Spleen (tissue), 11 donors: ENCODE data around the gene TSPAN18. TPM values are rescaled to one million over a fixed set of nuclear protein-coding genes. Genes with fewer than 3 reads are reported as not detected.

Experiments
- DNase-seq: peaks from one replicate; pipeline ENCODE4 v3.0.0-alpha.2; 2020
- H3K27ac ChIP-seq, 8 donors: fragments of 200-600 bp; sonication (generic) in 7 of 8; 1 replicate in 4 of 8; 2 replicates in 4 of 8; pipeline versions ENCODE4 v1.5.0 to v1.8.0; 2016 to 2021; ENCODE audit warnings: inconsistent platforms in 4 of 8, mild to moderate bottlenecking in 4 of 8, moderate library complexity in 1 of 8
- H3K27me3 ChIP-seq, 7 donors: fragments of 200-600 bp; sonication (generic) in 6 of 7; replicated peaks in 1 of 7; 1 replicate in 4 of 7; 2 replicates in 3 of 7; pipeline versions ENCODE4 v1.5.0 to v1.8.0; 2016 to 2021; ENCODE audit warnings: inconsistent platforms in 3 of 7, mild to moderate bottlenecking in 1 of 7
- H3K36me3 ChIP-seq, 6 donors: fragments of 200-600 bp; sonication (generic) in 5 of 6; 1 replicate in 4 of 6; 2 replicates in 2 of 6; pipeline versions ENCODE4 v1.5.0 to v1.8.0; 2016 to 2021; ENCODE audit warnings: inconsistent platforms in 2 of 6
- H3K4me1 ChIP-seq, 6 donors: fragments of 200-600 bp; sonication (generic) in 5 of 6; 1 replicate in 3 of 6; 2 replicates in 3 of 6; pipeline versions ENCODE4 v1.5.0 to v1.8.0; 2016 to 2021; ENCODE audit warnings: inconsistent platforms in 3 of 6
- H3K4me3 ChIP-seq, 8 donors: fragments of 200-600 bp; sonication (generic) in 7 of 8; 1 replicate in 4 of 8; 2 replicates in 4 of 8; pipeline versions ENCODE4 v1.5.0 to v1.8.0; 2016 to 2021; ENCODE audit warnings: inconsistent platforms in 4 of 8, mild to moderate bottlenecking in 4 of 8, moderate library complexity in 2 of 8
- H3K9me3 ChIP-seq, 8 donors: fragments of 200-600 bp; sonication (generic) in 7 of 8; 1 replicate in 4 of 8; 2 replicates in 4 of 8; pipeline versions ENCODE4 v1.5.0 to v1.8.0; 2016 to 2021; ENCODE audit warnings: inconsistent platforms in 4 of 8
- CTCF ChIP-seq, 11 experiments: fragments of 200-600 bp in 7 of 11; fragments of 450-650 bp in 4 of 11; sonication (generic) in 4 of 11; IDR thresholded peaks in 8 of 11; conservative IDR thresholded peaks in 3 of 11; 1 replicate in 7 of 11; 2 replicates in 4 of 11; pipeline versions ENCODE4 v1.4.0 to v1.8.0; 2016 to 2021; ENCODE audit warnings: antibody characterized with exemption in 11 of 11, inconsistent platforms in 4 of 11, mild to moderate bottlenecking in 1 of 11
- POLR2A ChIP-seq, 3 donors: fragments of 450-650 bp; IDR thresholded peaks; one replicate each; pipeline ENCODE4 v1.5.1; 2017; ENCODE audit warnings: antibody characterized with exemption in 3 of 3, mild to moderate bottlenecking in 1 of 3
- POLR2AphosphoS5 ChIP-seq, 3 donors: sonication (generic); formaldehyde crosslinking; IDR thresholded peaks; one replicate each; pipeline ENCODE4 v1.5.1; 2017; ENCODE audit warnings: antibody characterized with exemption in 3 of 3
- WGBS, 5 donors: extraction: QIAGEN DNeasy Blood & Tissue Kit in 3 of 5; methylation state at CpG; one replicate each; pipeline versions ENCODE4 v1.1.5 to v1.1.7; 2013 to 2018; 5-methylcytosine and 5-hydroxymethylcytosine counted together
- intact Hi-C: fragments of 100-400 bp; cut with DNase I; formaldehyde crosslinking; loops from one replicate; pipeline ENCODE4 v1.15.0; 2023; ENCODE audit warnings: low total_unique reads
- polyA plus RNA-seq, 3 donors: library from polyadenylated mRNA; stranded (reverse); fragments of 200-250 nt; gene quantifications; one replicate each; pipeline ENCODE4 v1.2.1, GENCODE V29; 2013
- total RNA-seq, 7 donors: library from RNA; depleted of rRNA in 3 of 7; stranded (reverse); fragments of >200 nt in 3 of 7; fragmentation: NEBNext Ultra II Directional in 4 of 7; extraction: Animal tissue kit (Norgen Biotek cat#: 25700) in 4 of 7; gene quantifications; one replicate each; pipeline versions ENCODE4 v1.1.0 to v1.2.1, GENCODE V29; 2016 to 2021
- donor health status: healthy with polysubstance abuse.
- donor health status: DM: no; HTN: no; CAD: no; lungs with moderate emphysema.
- donor health status: DM: no; HTN: no; CAD: no.
- donor health status: Bipolar disorder and iron deficiency.
- donor health status: healthy.
- donor health status: DM: no; HTN: no; CAD: no.
- donor health status: DM: yes; HTN: yes; CAD: no.

TSPAN18 gene
- total and polyA plus RNA-seq, 10 donors, result 2.1 to 47.5 (median 21.3) TPM

GRCh38 chr11:44920451-44920850, 193.7 kb downstream of the TSPAN18 start:
- TF ChIP-seq POLR2A (IDR thresholded peaks at IDR 0.05) (no peak), POLR2AphosphoS5 (IDR thresholded peaks at IDR 0.05) (no peak), CTCF (IDR thresholded peaks at IDR 0.05 in 8 of 11, conservative IDR thresholded peaks at IDR 0.05 in 3 of 11) (no peak)
- no peak overlapping the region for H3K4me3 ChIP-seq
- H3K9me3 ChIP-seq, result no peaks in the 10 kb centered on the region
- intact Hi-C loops, result loop anchor here (10.0 kb wide), 1 partner anchor 414 kb away; no protein-coding TSS in a partner anchor
- no peak overlapping the region for H3K27ac ChIP-seq
- H3K27me3 ChIP-seq, result peaks cover 0 to 7% (median 0%) of the 10 kb centered on the region in 7 donors
- H3K4me1 ChIP-seq, result peaks cover 17 to 21% (median 19%) of the 10 kb centered on the region in 6 donors
- 80 to 92% (median 87%) methylated on average over 7 of the region's 7 CpGs for WGBS, 5 donors
- no peak for DNase-seq
- peaks cover 0 to 5% (median 0%) of the 10 kb centered on the region in 6 donors for H3K36me3 ChIP-seq

- WGBS, 5 donors, result 60 to 82% (median 63%) methylated on average over 7 of the region's 7 CpGs
- intact Hi-C loops, result loop anchor here (10.0 kb wide), 1 partner anchor 412 kb away; no protein-coding TSS in a partner anchor
- H3K36me3 ChIP-seq, result peaks cover 0 to 5% (median 0%) of the 10 kb centered on the region in 6 donors
- H3K4me1 ChIP-seq, result peaks cover 0 to 10% (median 7%) of the 10 kb centered on the region in 6 donors
- TF ChIP-seq POLR2A (IDR thresholded peaks at IDR 0.05) (no peak), CTCF (IDR thresholded peaks at IDR 0.05 in 8 of 11, conservative IDR thresholded peaks at IDR 0.05 in 3 of 11) (no peak), POLR2AphosphoS5 (IDR thresholded peaks at IDR 0.05) (no peak)
- no peaks in the 10 kb centered on the region for H3K9me3 ChIP-seq
- no peak overlapping the region for H3K27ac ChIP-seq
- no peak for DNase-seq
- no peak overlapping the region for H3K4me3 ChIP-seq
- H3K27me3 ChIP-seq, result no peaks in the 10 kb centered on the region
These were observed 196.4 kb downstream of the TSPAN18 start for GRCh38 chr11:44923115-44923514.

GRCh38 chr11:44923806-44924205, 197.0 kb downstream of the TSPAN18 start:
- H3K36me3 ChIP-seq, result peaks cover 0 to 5% (median 0%) of the 10 kb centered on the region in 6 donors
- no peaks in the 10 kb centered on the region for H3K27me3 ChIP-seq
- no peak overlapping the region for H3K27ac ChIP-seq
- no peaks in the 10 kb centered on the region for H3K9me3 ChIP-seq
- DNase-seq, result no peak
- TF ChIP-seq CTCF (IDR thresholded peaks at IDR 0.05 in 8 of 11, conservative IDR thresholded peaks at IDR 0.05 in 3 of 11) (no peak), POLR2AphosphoS5 (IDR thresholded peaks at IDR 0.05) (no peak), POLR2A (IDR thresholded peaks at IDR 0.05) (no peak)
- WGBS, 5 donors, result 87 to 100% (median 94%) methylated on average over 3 of the region's 3 CpGs
- H3K4me1 ChIP-seq, result peaks cover 0 to 10% (median 7%) of the 10 kb centered on the region in 6 donors
- H3K4me3 ChIP-seq, result no peak overlapping the region
- intact Hi-C loops, result loop anchor here (10.0 kb wide), 1 partner anchor 411 kb away; no protein-coding TSS in a partner anchor

- intact Hi-C loops, result loop anchor here (5.0 to 10.0 kb wide), 2 partner anchors 181 to 409 kb away; no protein-coding TSS in a partner anchor
- no peak for DNase-seq
- Histone ChIP-seq H3K27ac (no peak overlapping the region), H3K9me3 (no peaks in the 10 kb centered on the region), H3K27me3 (no peaks in the 10 kb centered on the region), H3K36me3 (no peaks in the 10 kb centered on the region), H3K4me3 (no peak overlapping the region), H3K4me1 (peaks cover 0 to 10% (median 7%) of the 10 kb centered on the region in 6 donors)
- 76 to 87% (median 84%) methylated on average over 8 of the region's 8 CpGs for WGBS, 5 donors
- TF ChIP-seq POLR2A (IDR thresholded peaks at IDR 0.05), result no peak
- TF ChIP-seq POLR2AphosphoS5 (IDR thresholded peaks at IDR 0.05), result no peak
- TF ChIP-seq CTCF (IDR thresholded peaks at IDR 0.05 in 8 of 11, conservative IDR thresholded peaks at IDR 0.05 in 3 of 11), result no peak
These were observed 199.3 kb downstream of the TSPAN18 start for GRCh38 chr11:44926036-44926435.
